ENCODE measurements around the gene ECI1. TPM values are rescaled to one million over a fixed set of nuclear protein-coding genes. Genes with fewer than 3 reads are reported as not detected.

The ECI1 gene
- total RNA-seq, 4 donors from 2014 or later: 74.3 to 94.7 (median 81.5) TPM

GRCh38 chr16:2284797-2285576 lies 33.6 kb upstream of the ECI1 start:
- no peak for DNase-seq (ENCODE audit: low spot score in 2 of 2)
- TF ChIP-seq CTCF (IDR thresholded peaks at IDR 0.05): no peak
- TF ChIP-seq POLR2A (IDR thresholded peaks at IDR 0.05): no peak
- no peak for TF ChIP-seq EP300 (IDR thresholded peaks at IDR 0.05)
- Histone ChIP-seq H3K36me3 (peaks cover 0 to 93% (median 0%) of the 10 kb centered on the region in 3 donors), H3K9me3 (no peaks in the 10 kb centered on the region), H3K27me3 (no peaks in the 10 kb centered on the region), H3K27ac (no peak overlapping the region), H3K4me1 (peaks cover 0 to 3% (median 0%) of the 10 kb centered on the region in 4 donors), H3K4me3 (no peak overlapping the region)
- 79 to 85% methylated on average over 29 to 34 of the region's 35 CpGs for WGBS, 2 donors

DNA sequence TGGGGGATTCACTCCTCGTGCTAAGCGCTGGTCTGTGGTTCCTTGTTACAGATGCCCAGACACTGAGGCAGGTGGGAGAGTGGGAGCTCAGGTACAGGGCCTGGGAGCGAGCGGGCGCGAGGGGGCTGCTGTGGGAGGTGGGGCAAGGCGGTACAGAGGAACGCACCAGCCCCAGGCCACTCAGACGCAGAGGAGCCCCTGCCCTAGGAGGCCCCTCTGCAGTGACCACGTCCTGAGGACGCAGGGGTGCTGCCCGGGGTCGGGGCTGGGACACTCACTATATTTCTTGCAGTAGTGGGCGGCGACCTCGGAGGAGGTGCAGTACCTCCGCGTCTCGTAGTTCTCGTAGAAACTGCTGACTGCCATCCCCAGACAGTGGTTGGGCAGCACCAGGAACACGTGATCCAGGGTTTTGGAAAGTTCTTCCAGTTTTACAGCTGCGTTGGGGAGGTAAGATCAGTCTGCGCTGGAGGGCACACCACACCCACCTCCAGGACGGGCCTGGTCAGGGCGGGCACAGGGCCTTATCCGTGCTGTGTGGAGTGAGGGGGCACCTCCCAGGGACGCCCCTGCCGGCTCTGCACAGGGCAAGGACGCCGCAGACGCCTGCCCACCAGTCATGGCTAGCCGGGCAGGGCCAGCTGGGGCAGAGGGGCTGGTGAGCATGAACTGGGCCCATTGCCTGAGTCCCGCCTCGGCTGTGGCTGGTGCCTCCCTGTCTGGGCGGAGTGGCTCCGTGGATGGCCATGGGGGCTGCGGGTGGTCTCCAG lies 32.8 kb upstream of the ECI1 start:
- WGBS, 2 donors: 84 to 86% methylated on average over 18 to 37 of the region's 37 CpGs
- Histone ChIP-seq H3K4me3 (no peak overlapping the region), H3K4me1 (peaks cover 0 to 3% (median 0%) of the 10 kb centered on the region in 4 donors), H3K27ac (no peak overlapping the region), H3K27me3 (no peaks in the 10 kb centered on the region), H3K9me3 (no peaks in the 10 kb centered on the region), H3K36me3 (peaks cover 0 to 93% (median 0%) of the 10 kb centered on the region in 3 donors)
- TF ChIP-seq EP300 (IDR thresholded peaks at IDR 0.05) (no peak), POLR2A (IDR thresholded peaks at IDR 0.05) (no peak), CTCF (IDR thresholded peaks at IDR 0.05) (no peak)
- DNase-seq (ENCODE audit: low spot score in 2 of 2): no peak

DNA sequence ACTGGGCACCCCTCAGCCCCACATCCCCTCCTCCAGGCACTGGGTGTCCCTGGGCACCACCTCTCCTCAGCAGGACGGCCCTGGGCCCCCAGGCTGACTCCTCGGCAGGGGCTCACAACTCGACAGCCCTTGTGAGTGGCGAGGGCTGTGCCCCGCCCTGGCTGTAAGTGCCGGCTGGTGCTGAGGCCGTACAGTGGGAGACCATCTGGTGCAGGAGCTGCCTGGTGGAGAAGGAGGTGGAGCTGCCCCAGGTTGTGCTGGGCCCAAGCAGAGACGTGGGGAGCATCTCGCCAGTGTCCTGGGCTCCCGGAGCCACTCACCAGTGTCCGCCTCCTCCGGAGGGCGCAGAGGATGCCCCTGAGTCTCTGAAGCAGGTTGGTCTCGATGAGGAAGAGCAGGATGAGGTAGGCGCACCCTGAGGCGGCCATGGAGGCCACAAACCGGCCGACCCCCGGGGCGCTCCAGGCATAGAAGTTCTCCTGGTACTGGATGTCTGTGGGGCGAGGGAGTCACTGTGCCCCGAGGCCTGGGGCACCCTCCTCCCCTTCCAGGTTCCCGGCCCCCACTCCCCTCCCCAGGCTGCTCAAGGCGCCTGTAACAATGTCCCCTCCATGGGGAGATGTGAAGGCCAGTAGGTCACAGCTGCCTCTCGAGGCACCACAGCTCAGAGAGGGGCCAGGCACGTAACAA lies 31.6 kb upstream of the ECI1 start:
- H3K9me3 ChIP-seq: no peaks in the 10 kb centered on the region
- no peak overlapping the region for H3K4me3 ChIP-seq
- 81 to 85% methylated on average over 24 of the region's 26 CpGs for WGBS, 2 donors
- TF ChIP-seq CTCF (IDR thresholded peaks at IDR 0.05) (no peak), POLR2A (IDR thresholded peaks at IDR 0.05) (no peak), EP300 (IDR thresholded peaks at IDR 0.05) (no peak)
- H3K4me1 ChIP-seq: peaks cover 0 to 3% (median 0%) of the 10 kb centered on the region in 4 donors
- H3K27me3 ChIP-seq: no peaks in the 10 kb centered on the region
- no peak overlapping the region for H3K27ac ChIP-seq
- DNase-seq (ENCODE audit: low spot score in 2 of 2): no peak
- H3K36me3 ChIP-seq: peaks cover 0 to 93% (median 0%) of the 10 kb centered on the region in 3 donors

DNA sequence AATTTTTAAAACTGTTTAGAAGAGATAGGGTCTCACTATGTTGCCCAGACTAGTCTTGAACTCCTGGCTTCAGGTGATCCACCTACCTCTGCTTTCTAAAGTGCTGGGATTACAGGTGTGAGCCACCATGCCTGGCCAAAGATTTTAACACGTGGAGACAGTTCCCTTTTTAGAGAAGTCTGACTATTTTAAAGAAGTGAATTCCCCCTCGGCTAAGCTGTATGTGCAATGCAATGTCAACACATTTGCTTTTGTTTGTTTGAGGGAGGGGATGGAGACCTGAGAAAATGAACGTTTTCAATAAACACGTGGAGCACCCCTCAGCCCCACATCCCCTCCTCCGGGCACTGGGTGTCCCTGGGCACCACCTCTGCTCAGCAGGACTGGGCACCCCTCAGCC lies 30.9 kb upstream of the ECI1 start:
- no peak for DNase-seq (ENCODE audit: low spot score in 2 of 2)
- Histone ChIP-seq H3K36me3 (peaks cover 0 to 93% (median 0%) of the 10 kb centered on the region in 3 donors), H3K27ac (no peak overlapping the region), H3K27me3 (no peaks in the 10 kb centered on the region), H3K4me1 (peaks cover 0 to 3% (median 0%) of the 10 kb centered on the region in 4 donors), H3K9me3 (no peaks in the 10 kb centered on the region), H3K4me3 (no peak overlapping the region)
- no peak for TF ChIP-seq EP300 (IDR thresholded peaks at IDR 0.05)
- TF ChIP-seq POLR2A (IDR thresholded peaks at IDR 0.05): no peak
- TF ChIP-seq CTCF (IDR thresholded peaks at IDR 0.05): no peak
- WGBS, 2 donors: 67 to 80% methylated on average over 5 of the region's 5 CpGs

Data from tibial nerve (tissue), 4 donors.